Keratinocyte (primary cell): Measurements from ENCODE around the gene VAT1L. TPM values are rescaled to one million over a fixed set of nuclear protein-coding genes. Genes with fewer than 3 reads are reported as not detected.

Experiments used
- DNase-seq: peaks from one replicate; pipeline ENCODE4 v3.0.0-alpha.2; 2011; ENCODE audit warnings: low read depth, missing footprints, low spot score
- FAIRE-seq: peaks from 2 replicates; lab custom pipeline; 2011; peaks lifted over from hg19 to GRCh38; lab: Jason Lieb, UNC
- H2AFZ ChIP-seq: 2 replicates; pipeline ENCODE4 v1.6.0; 2012; ENCODE audit warnings: low read length, control low read depth, inconsistent platforms; ENCODE audit not compliant: control insufficient read depth
- H3K27ac ChIP-seq: 2 replicates; pipeline ENCODE4 v1.5.1; 2011; ENCODE audit warnings: low read length; ENCODE audit not compliant: control insufficient read depth, insufficient read depth
- H3K27me3 ChIP-seq: 3 replicates; pipeline ENCODE4 v1.6.0; 2011; ENCODE audit warnings: low read length; ENCODE audit not compliant: control insufficient read depth, insufficient read depth; ENCODE audit errors: extremely low read depth
- H3K36me3 ChIP-seq, 2 experiments: 2 replicates in 1 of 2; 3 replicates in 1 of 2; pipeline ENCODE4 v1.5.1; 2011; ENCODE audit warnings: low read length in 2 of 2, mild to moderate bottlenecking in 1 of 2; ENCODE audit not compliant: control insufficient read depth in 2 of 2, insufficient read depth in 2 of 2; ENCODE audit errors: extremely low read depth in 1 of 2
- H3K4me1 ChIP-seq: 3 replicates; pipeline ENCODE4 v1.5.1; 2011; ENCODE audit warnings: low read length; ENCODE audit not compliant: control insufficient read depth, insufficient read depth; ENCODE audit errors: extremely low read depth
- H3K4me2 ChIP-seq: 3 replicates; pipeline ENCODE4 v1.6.0; 2011; ENCODE audit warnings: low read depth, low read length; ENCODE audit not compliant: control insufficient read depth, insufficient read depth; ENCODE audit errors: extremely low read depth
- H3K4me3 ChIP-seq, 3 experiments: fragments of 200-600 bp in 1 of 3; sonication (generic) in 1 of 3; 2 replicates in 2 of 3; 3 replicates in 1 of 3; pipeline ENCODE4 v1.5.1; 2011 to 2016; ENCODE audit warnings: low read length in 3 of 3, mild to moderate bottlenecking in 3 of 3, control low read depth in 2 of 3, inconsistent platforms in 1 of 3, low read depth in 1 of 3, mixed read lengths in 1 of 3, mixed run types in 1 of 3, moderate library complexity in 1 of 3; ENCODE audit not compliant: control insufficient read depth in 2 of 3, insufficient read depth in 2 of 3; ENCODE audit errors: extremely low read depth in 1 of 3
- H3K79me2 ChIP-seq: 2 replicates; pipeline ENCODE4 v1.6.0; 2012; ENCODE audit warnings: low read length; ENCODE audit not compliant: control insufficient read depth, insufficient read depth
- H3K9ac ChIP-seq: 3 replicates; pipeline ENCODE4 v1.6.0; 2011; ENCODE audit warnings: low read length; ENCODE audit not compliant: control insufficient read depth, insufficient read depth; ENCODE audit errors: extremely low read depth
- H3K9me1 ChIP-seq: 3 replicates; pipeline ENCODE4 v1.6.0; 2011; ENCODE audit warnings: low read length; ENCODE audit not compliant: control insufficient read depth, insufficient read depth; ENCODE audit errors: extremely low read depth
- H3K9me3 ChIP-seq: 2 replicates; pipeline ENCODE4 v1.5.1; 2012; ENCODE audit warnings: low read depth, low read length; ENCODE audit not compliant: control insufficient read depth
- H4K20me1 ChIP-seq: 3 replicates; pipeline ENCODE4 v1.6.0; 2011; ENCODE audit warnings: low read length; ENCODE audit not compliant: control insufficient read depth, insufficient read depth; ENCODE audit errors: extremely low read depth
- CTCF ChIP-seq, 3 experiments: IDR thresholded peaks in 1 of 3; conservative IDR thresholded peaks in 1 of 3; optimal IDR thresholded peaks in 1 of 3; 2 replicates in 2 of 3; 3 replicates in 1 of 3; pipeline versions ENCODE3 to v1.5.1; 2011; ENCODE audit warnings: low read length in 3 of 3, mild to moderate bottlenecking in 3 of 3, moderate library complexity in 2 of 3, control low read depth in 1 of 3, inconsistent platforms in 1 of 3; ENCODE audit not compliant: insufficient read depth in 2 of 3; ENCODE audit errors: extremely low read depth in 1 of 3
- EZH2 ChIP-seq: IDR thresholded peaks from one replicate; pipeline ENCODE4 v1.6.1; 2012; ENCODE audit warnings: inconsistent platforms, mild to moderate bottlenecking, low read length, moderate library complexity
- dilution Hi-C: fragments of 300-500 bp; cut with MboI; formaldehyde crosslinking; loops from one replicate; pipeline ENCODE4 v1.7.0; 2020; ENCODE audit warnings: low sequenced_read_pairs; ENCODE audit not compliant: extremely low pct_ligation_motif_present
- polyA plus RNA-seq, 5 experiments: library from polyadenylated mRNA; depleted of rRNA in 3 of 5; stranded (reverse) in 3 of 5; stranded (forward) in 1 of 5; unstranded in 1 of 5; fragments of >200 nt; gene quantifications; 1 replicate in 1 of 5; 2 replicates in 3 of 5; 3 replicates in 1 of 5; pipeline versions ENCODE4 v1.2.1 to v1.2.3, GENCODE V29; 2011 to 2012; ENCODE audit warnings: missing spikeins in 2 of 5, low read depth in 1 of 5, low replicate concordance in 1 of 5

The VAT1L gene
- polyA plus RNA-seq, 1 donor (not counting 4 experiments of a cell fraction or from before 2014, with no cell fraction given), result not detected

GRCh38 chr16:77789085-77790008, 983 bp downstream of the VAT1L start:
- Histone ChIP-seq H3K27me3 (peaks cover 46% of the 10 kb centered on the region), H3K36me3 (no peaks in the 10 kb centered on the region), H3K9ac (no peak overlapping the region), H3K4me1 (peaks cover 3% of the 10 kb centered on the region), H2AFZ (no peak overlapping the region), H3K9me3 (no peaks in the 10 kb centered on the region), H4K20me1 (no peaks in the 10 kb centered on the region), H3K79me2 (no peaks in the 10 kb centered on the region), H3K4me2 (peak overlapping the region; percentile 64), H3K9me1 (no peaks in the 10 kb centered on the region), H3K4me3 (peak overlapping the region in 1 of 3 experiments; percentile 62), H3K27ac (no peak overlapping the region)
- no peak for TF ChIP-seq CTCF (optimal IDR thresholded peaks at IDR 0.05 in 1 of 3, IDR thresholded peaks at IDR 0.05 in 1 of 3, conservative IDR thresholded peaks at IDR 0.05 in 1 of 3; ENCODE audit: extremely low read depth in 1 of 3, insufficient read depth in 2 of 3, low read length in 3 of 3)
- TF ChIP-seq EZH2, result peak; percentile 48
- dilution Hi-C loops, result no loop called here
- no peak for DNase-seq
- no peak for FAIRE-seq

DNA sequence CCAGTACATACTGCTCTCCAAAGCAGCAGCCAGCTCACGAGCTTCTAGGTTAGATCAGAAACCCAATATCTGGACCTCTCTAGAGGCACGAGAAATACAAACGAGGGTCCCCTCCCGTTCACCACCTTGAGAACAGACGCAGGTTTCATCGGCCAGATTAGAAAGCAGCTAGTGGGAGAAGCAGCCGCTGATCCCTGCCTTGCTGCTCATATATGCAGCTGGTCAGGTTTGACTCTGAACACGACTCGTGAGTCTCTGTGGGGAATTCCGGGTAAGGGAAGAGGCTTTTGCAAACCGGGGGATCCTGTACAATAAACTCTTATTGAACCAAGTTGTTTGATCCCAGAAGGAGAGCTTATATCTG, 1.6 kb downstream of the VAT1L start:
- H3K4me3 ChIP-seq, result no peak overlapping the region
- FAIRE-seq, result no peak

More for the DNA sequence above, 1.6 kb downstream of the VAT1L start:
- no peak for DNase-seq
- Histone ChIP-seq H3K9ac (no peak overlapping the region), H2AFZ (no peak overlapping the region), H3K27me3 (peaks cover 46% of the 10 kb centered on the region), H3K27ac (no peak overlapping the region), H3K4me1 (peaks cover 3% of the 10 kb centered on the region), H3K9me1 (no peaks in the 10 kb centered on the region), H3K9me3 (no peaks in the 10 kb centered on the region), H3K36me3 (no peaks in the 10 kb centered on the region), H3K79me2 (no peaks in the 10 kb centered on the region), H3K4me2 (no peak overlapping the region), H4K20me1 (no peaks in the 10 kb centered on the region)
- dilution Hi-C loops, result no loop called here
- TF ChIP-seq EZH2 (no peak), CTCF (optimal IDR thresholded peaks at IDR 0.05 in 1 of 3, IDR thresholded peaks at IDR 0.05 in 1 of 3, conservative IDR thresholded peaks at IDR 0.05 in 1 of 3; ENCODE audit: extremely low read depth in 1 of 3, insufficient read depth in 2 of 3, low read length in 3 of 3) (no peak)
